ENCODE results near the gene NR2F1-AS1.

Gene NR2F1-AS1

GRCh38 chr5:93360436-93361088 lies 220.5 kb downstream of the NR2F1-AS1 start:
- H3K4me3 ChIP-seq (ENCODE audit: control insufficient read depth in 1 of 7, extremely low read depth in 1 of 7, insufficient read depth in 4 of 7, low read depth in 2 of 7, low read length in 6 of 7) = no peak overlapping the region
- no peaks in the 10 kb centered on the region for H3K9me3 ChIP-seq (ENCODE audit: control extremely low read depth in 1 of 5, control insufficient read depth in 4 of 5, insufficient read depth in 2 of 5, low read depth in 1 of 5, low read length in 4 of 5)
- DNase-seq = no peak
- WGBS (ENCODE audit: insufficient coverage) = 100% methylated on average over 1 of the region's 5 CpGs
- H3K27ac ChIP-seq (ENCODE audit: insufficient read depth in 1 of 2, low read depth in 1 of 2, low read length in 2 of 2, poor library complexity in 1 of 2, severe bottlenecking in 2 of 2) = no peak overlapping the region
- no peaks in the 10 kb centered on the region for H3K27me3 ChIP-seq (replicated peaks in 2 of 5; ENCODE audit: control insufficient read depth in 4 of 5, insufficient read depth in 5 of 5, low read length in 4 of 5)
- H3K36me3 ChIP-seq (ENCODE audit: control insufficient read depth in 4 of 4, insufficient read depth in 4 of 4, low read length in 3 of 4) = no peaks in the 10 kb centered on the region
- ChIA-PET CTCF (interaction anchor here (1.3 kb wide), 1 partner anchor 10 kb away, joined by 4 read pairs; no protein-coding TSS in a partner anchor), POLR2A (no interaction called here)
- no peaks in the 10 kb centered on the region for H3K4me1 ChIP-seq (ENCODE audit: control extremely low read depth in 1 of 4, control insufficient read depth in 4 of 4, insufficient read depth in 4 of 4, low read length in 3 of 4)

- POLR2A ChIA-PET = no interaction called here
- 82% methylated on average over 5 of the region's 5 CpGs for WGBS (ENCODE audit: insufficient coverage)
- CTCF ChIA-PET = interaction anchor here (0.6 kb wide), 1 partner anchor 503 kb away, joined by 3 read pairs; no protein-coding TSS in a partner anchor
- Histone ChIP-seq H3K4me1 (ENCODE audit: control extremely low read depth in 1 of 4, control insufficient read depth in 4 of 4, insufficient read depth in 4 of 4, low read length in 3 of 4) (no peaks in the 10 kb centered on the region), H3K27ac (ENCODE audit: insufficient read depth in 1 of 2, low read depth in 1 of 2, low read length in 2 of 2, poor library complexity in 1 of 2, severe bottlenecking in 2 of 2) (no peak overlapping the region), H3K36me3 (ENCODE audit: control insufficient read depth in 4 of 4, insufficient read depth in 4 of 4, low read length in 3 of 4) (no peaks in the 10 kb centered on the region), H3K27me3 (replicated peaks in 2 of 5; ENCODE audit: control insufficient read depth in 4 of 5, insufficient read depth in 5 of 5, low read length in 4 of 5) (no peaks in the 10 kb centered on the region), H3K9me3 (ENCODE audit: control extremely low read depth in 1 of 5, control insufficient read depth in 4 of 5, insufficient read depth in 2 of 5, low read depth in 1 of 5, low read length in 4 of 5) (no peaks in the 10 kb centered on the region), H3K4me3 (ENCODE audit: control insufficient read depth in 1 of 7, extremely low read depth in 1 of 7, insufficient read depth in 4 of 7, low read depth in 2 of 7, low read length in 6 of 7) (no peak overlapping the region)
- no peak for DNase-seq
These were observed 221.1 kb downstream of the NR2F1-AS1 start for GRCh38 chr5:93359960-93360305.

Measured in common myeloid progenitor, CD34-positive (primary cell).